Measurements from ENCODE around the gene PLPP1.

DNA sequence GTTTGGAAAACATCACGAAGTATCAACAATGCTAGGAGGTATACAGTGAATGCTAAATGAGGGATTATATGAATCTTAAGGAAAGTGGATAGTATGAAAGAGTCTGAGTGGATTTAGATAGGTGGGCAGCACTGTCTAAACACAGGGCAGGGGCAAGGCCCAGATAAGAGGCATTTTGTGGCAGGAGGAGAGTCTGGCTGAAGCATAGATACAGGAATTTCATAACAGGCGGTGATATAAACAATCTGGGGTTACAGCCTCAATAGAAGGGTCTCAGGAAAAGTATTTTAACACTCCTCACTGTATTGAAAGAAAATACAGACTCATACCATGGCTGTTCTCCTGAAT lies 96.9 kb downstream of the PLPP1 start:
- no peak for TF ChIP-seq POLR2A (IDR thresholded peaks at IDR 0.05; ENCODE audit: extremely low read depth, insufficient read length)
- no peak for TF ChIP-seq CTCF (IDR thresholded peaks at IDR 0.05; ENCODE audit: low read depth, low read length)
- TF ChIP-seq, protein P1, sequence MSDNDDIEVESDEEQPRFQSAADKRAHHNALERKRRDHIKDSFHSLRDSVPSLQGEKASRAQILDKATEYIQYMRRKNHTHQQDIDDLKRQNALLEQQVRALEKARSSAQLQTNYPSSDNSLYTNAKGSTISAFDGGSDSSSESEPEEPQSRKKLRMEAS (IDR thresholded peaks at IDR 0.05; ENCODE audit: low read depth, low read length) = no peak

Measured in NB4 (cell line).